Stomach (tissue), 9 donors: ENCODE data around the gene RERE. TPM values are rescaled to one million over a fixed set of nuclear protein-coding genes. Genes with fewer than 3 reads are reported as not detected.

Experiments used
- DNase-seq, 2 donors: peaks; one replicate each; pipeline versions ENCODE4 v3.0.0 to v3.0.0-alpha.2; 2013 to 2019
- H3K27ac ChIP-seq, 5 donors: fragments of 200-600 bp in 4 of 5; sonication (generic) in 4 of 5; one replicate each; pipeline ENCODE4 v1.5.1; 2013 to 2019; ENCODE audit warnings: mild to moderate bottlenecking in 1 of 5, moderate library complexity in 1 of 5
- H3K27me3 ChIP-seq, 3 donors: fragments of 200-600 bp; sonication (generic); one replicate each; pipeline ENCODE4 v1.5.1; 2017 to 2019; ENCODE audit warnings: mixed run types in 1 of 3
- H3K36me3 ChIP-seq, 4 donors: fragments of 200-600 bp; sonication (generic); 1 replicate in 3 of 4; 2 replicates in 1 of 4; pipeline ENCODE4 v1.5.1; 2016 to 2019
- H3K4me1 ChIP-seq, 4 donors: fragments of 200-600 bp; sonication (generic); one replicate each; pipeline ENCODE4 v1.5.1; 2016 to 2019
- H3K4me3 ChIP-seq, 4 donors: fragments of 200-600 bp; sonication (generic) in 3 of 4; one replicate each; pipeline ENCODE4 v1.5.1; 2016 to 2019; ENCODE audit warnings: mild to moderate bottlenecking in 1 of 4
- H3K9me3 ChIP-seq, 4 donors: fragments of 200-600 bp; sonication (generic); one replicate each; pipeline ENCODE4 v1.5.1; 2016 to 2019
- EP300 ChIP-seq: sonication (generic); formaldehyde crosslinking; IDR thresholded peaks from one replicate; pipeline ENCODE4 v1.6.1; 2017; ENCODE audit warnings: antibody characterized with exemption
- POLR2A ChIP-seq, 4 donors: fragments of 450-650 bp; IDR thresholded peaks; one replicate each; pipeline ENCODE4 v1.6.1; 2016; ENCODE audit warnings: antibody characterized with exemption in 4 of 4, control low read depth in 2 of 4, mild to moderate bottlenecking in 1 of 4, moderate library complexity in 1 of 4
- POLR2AphosphoS5 ChIP-seq, 3 donors: sonication (generic); formaldehyde crosslinking; IDR thresholded peaks; one replicate each; pipeline ENCODE4 v1.6.1; 2016; ENCODE audit warnings: antibody characterized with exemption in 3 of 3
- WGBS, 5 donors: extraction: QIAGEN DNeasy Blood & Tissue Kit in 3 of 5; methylation state at CpG; one replicate each; pipeline versions ENCODE4 v1.1.5 to v1.1.7; 2013 to 2018; 5-methylcytosine and 5-hydroxymethylcytosine counted together
- intact Hi-C: fragments of 100-400 bp; cut with DNase I; formaldehyde crosslinking; loops from one replicate; pipeline ENCODE4 v1.15.1; 2023; ENCODE audit warnings: low total_unique reads
- polyA plus RNA-seq, 3 donors: library from polyadenylated mRNA; stranded (reverse); fragments of 200-250 nt; gene quantifications; one replicate each; pipeline ENCODE4 v1.2.3, GENCODE V29; 2013
- total RNA-seq, 5 donors: library from RNA; depleted of rRNA; stranded (reverse); fragments of >200 nt; gene quantifications; one replicate each; pipeline versions ENCODE4 v1.1.0 to v1.2.3, GENCODE V29; 2014 to 2016
- TF ChIP-seq, protein P1 (sequence below), 7 experiments: fragments of 450-650 bp in 4 of 7; fragments of 200-600 bp in 3 of 7; sonication (generic) in 3 of 7; IDR thresholded peaks; one replicate each; pipeline ENCODE4 v1.5.1; 2016 to 2019; ENCODE audit warnings: antibody characterized with exemption in 7 of 7, control low read depth in 2 of 7, mild to moderate bottlenecking in 1 of 7
- donor health status: healthy with polysubstance abuse.
- donor health status: Bipolar disorder and iron deficiency.
- donor health status: healthy.

Gene RERE
- total and polyA plus RNA-seq, 8 donors, result 15.6 to 198 (median 79.3) TPM

DNA sequence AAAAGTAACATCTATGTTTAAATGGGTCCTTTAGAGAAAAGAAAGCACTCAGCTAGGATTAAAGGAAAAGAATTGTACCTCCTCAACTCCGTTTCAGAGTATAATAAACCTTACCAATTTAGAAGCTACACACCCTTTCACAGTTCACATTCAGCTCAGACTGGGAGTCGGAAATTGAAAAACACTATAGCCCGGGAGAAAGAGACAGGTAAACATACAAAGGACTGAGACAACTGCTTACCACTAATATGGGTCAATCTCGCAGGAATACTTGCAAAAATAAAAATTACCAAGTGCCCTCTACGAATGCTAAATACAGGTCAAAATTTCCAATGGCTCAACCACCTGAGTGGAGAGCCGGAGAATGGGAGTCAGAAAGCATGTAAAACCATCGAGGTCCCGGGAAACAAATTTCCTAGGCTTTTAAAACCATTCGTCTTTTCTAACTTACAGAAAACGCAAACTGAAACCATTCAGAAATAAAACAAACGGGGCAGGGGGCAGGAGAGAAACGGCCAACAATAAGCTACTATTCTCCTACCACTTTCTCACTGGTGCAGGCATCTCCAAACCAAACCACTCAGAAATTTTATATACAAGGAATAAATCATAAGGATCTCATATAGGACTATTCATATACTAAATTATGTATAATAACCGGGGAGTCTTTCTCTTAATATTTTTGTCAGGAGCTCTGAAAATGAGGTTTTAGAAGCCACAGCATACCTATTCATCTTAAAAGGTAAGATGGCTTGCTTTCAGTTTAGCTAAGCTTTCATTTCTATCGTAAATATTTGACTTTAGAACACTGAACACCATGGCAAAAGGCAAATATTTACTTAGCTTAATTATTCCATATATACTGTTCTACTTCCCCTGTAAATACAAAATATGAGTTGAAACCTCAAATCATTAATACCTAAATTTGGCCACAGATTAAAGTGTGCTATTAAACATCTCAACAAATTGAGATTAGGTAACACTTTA is 136.5 kb downstream of the RERE start:
- Histone ChIP-seq H3K36me3 (no peaks in the 10 kb centered on the region), H3K4me1 (peaks cover 19 to 58% (median 43%) of the 10 kb centered on the region in 4 donors), H3K4me3 (peak overlapping the region; percentile 23 to 40 (median 26)), H3K27ac (peak overlapping the region; percentile 61 to 83 (median 73)), H3K9me3 (no peaks in the 10 kb centered on the region), H3K27me3 (no peaks in the 10 kb centered on the region)
- 16 to 33% (median 24%) methylated on average over 14 of the region's 14 CpGs for WGBS, 5 donors
- peak in 1 of 2 donors; percentile 54 for DNase-seq
- no peak for TF ChIP-seq EP300
- TF ChIP-seq POLR2A (IDR thresholded peaks at IDR 0.05), result no peak
- TF ChIP-seq, protein P1, sequence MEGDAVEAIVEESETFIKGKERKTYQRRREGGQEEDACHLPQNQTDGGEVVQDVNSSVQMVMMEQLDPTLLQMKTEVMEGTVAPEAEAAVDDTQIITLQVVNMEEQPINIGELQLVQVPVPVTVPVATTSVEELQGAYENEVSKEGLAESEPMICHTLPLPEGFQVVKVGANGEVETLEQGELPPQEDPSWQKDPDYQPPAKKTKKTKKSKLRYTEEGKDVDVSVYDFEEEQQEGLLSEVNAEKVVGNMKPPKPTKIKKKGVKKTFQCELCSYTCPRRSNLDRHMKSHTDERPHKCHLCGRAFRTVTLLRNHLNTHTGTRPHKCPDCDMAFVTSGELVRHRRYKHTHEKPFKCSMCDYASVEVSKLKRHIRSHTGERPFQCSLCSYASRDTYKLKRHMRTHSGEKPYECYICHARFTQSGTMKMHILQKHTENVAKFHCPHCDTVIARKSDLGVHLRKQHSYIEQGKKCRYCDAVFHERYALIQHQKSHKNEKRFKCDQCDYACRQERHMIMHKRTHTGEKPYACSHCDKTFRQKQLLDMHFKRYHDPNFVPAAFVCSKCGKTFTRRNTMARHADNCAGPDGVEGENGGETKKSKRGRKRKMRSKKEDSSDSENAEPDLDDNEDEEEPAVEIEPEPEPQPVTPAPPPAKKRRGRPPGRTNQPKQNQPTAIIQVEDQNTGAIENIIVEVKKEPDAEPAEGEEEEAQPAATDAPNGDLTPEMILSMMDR (IDR thresholded peaks at IDR 0.05), result no peak
- TF ChIP-seq POLR2AphosphoS5 (IDR thresholded peaks at IDR 0.05), result no peak
- intact Hi-C loops, result no loop called here

DNA sequence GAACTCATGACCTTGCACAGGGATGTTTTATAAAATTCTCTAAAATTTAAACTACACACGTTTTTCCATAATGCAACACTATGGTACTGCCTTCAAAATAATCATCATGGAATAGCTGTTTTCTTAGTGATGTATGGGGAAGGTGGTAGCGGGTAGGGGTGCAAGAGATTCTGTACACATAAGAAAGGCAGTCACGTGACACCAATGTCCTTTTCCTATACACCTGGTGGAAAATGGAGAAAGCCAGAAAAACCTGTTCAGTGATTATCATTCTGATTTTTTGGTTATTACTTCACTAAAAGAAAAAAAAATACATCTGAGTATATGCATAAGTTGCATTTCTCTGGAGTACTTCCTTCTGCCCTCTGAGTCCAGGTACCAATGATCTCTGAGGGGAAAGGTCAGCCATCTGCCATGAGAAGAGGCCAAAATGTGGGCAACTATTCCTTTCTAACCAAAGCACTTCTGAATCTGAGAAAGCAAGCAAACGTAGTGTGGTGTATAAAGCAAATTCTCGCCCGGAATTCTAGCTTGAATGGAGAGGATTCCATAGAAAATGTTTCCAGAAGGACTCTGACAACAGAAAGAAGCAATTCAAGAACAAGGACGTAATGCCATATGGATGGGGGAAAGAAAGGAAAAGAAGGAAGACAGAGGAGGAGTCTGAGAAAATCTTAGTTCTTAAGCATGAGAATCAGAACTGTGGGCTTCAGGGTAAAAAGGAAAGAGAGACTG is 137.3 kb downstream of the RERE start:
- intact Hi-C loops, result no loop called here
- TF ChIP-seq, protein P1 (IDR thresholded peaks at IDR 0.05), result no peak
- TF ChIP-seq POLR2AphosphoS5 (IDR thresholded peaks at IDR 0.05) (no peak), EP300 (no peak), POLR2A (IDR thresholded peaks at IDR 0.05) (no peak)
- peaks cover 19 to 56% (median 39%) of the 10 kb centered on the region in 4 donors for H3K4me1 ChIP-seq
- no peaks in the 10 kb centered on the region for H3K36me3 ChIP-seq
- no peak for DNase-seq
- 33 to 56% (median 51%) methylated on average over 7 of the region's 7 CpGs for WGBS, 5 donors
- H3K4me3 ChIP-seq, result peak overlapping the region; percentile 23 to 40 (median 26)
- peak overlapping the region; percentile 44 to 83 (median 73) for H3K27ac ChIP-seq
- no peaks in the 10 kb centered on the region for H3K9me3 ChIP-seq
- H3K27me3 ChIP-seq, result no peaks in the 10 kb centered on the region

DNA sequence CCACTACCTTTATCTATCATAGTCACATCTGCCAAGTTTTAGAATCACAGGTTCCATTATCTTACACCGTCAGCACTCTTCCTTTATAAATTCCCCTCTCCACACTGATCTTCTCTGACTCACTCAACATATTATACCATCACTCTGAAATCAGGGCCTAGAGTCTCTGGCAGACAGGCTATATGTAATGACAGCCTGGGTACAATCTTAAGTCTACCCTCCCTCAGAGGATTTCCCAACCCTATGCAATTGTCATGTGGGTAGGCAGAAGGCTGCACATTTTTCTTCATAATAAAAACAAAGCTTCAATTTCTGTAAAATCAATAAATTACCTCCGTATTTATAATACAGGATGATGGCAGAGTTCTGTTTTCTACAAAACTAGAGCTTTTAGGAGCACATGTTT is 138.0 kb downstream of the RERE start:
- Histone ChIP-seq H3K4me3 (no peak overlapping the region), H3K9me3 (no peaks in the 10 kb centered on the region), H3K27me3 (no peaks in the 10 kb centered on the region), H3K27ac (peak overlapping the region in 4 of 5 donors; percentile 31 to 83 (median 74)), H3K4me1 (peaks cover 19 to 57% (median 41%) of the 10 kb centered on the region in 4 donors), H3K36me3 (no peaks in the 10 kb centered on the region)
- no peak for DNase-seq
- intact Hi-C loops, result no loop called here
- TF ChIP-seq, protein P1 (IDR thresholded peaks at IDR 0.05), result no peak
- no peak for TF ChIP-seq POLR2A (IDR thresholded peaks at IDR 0.05)
- no peak for TF ChIP-seq POLR2AphosphoS5 (IDR thresholded peaks at IDR 0.05)
- TF ChIP-seq EP300, result no peak
- WGBS, 5 donors, result 53 to 72% (median 62%) methylated on average over 2 of the region's 2 CpGs

DNA sequence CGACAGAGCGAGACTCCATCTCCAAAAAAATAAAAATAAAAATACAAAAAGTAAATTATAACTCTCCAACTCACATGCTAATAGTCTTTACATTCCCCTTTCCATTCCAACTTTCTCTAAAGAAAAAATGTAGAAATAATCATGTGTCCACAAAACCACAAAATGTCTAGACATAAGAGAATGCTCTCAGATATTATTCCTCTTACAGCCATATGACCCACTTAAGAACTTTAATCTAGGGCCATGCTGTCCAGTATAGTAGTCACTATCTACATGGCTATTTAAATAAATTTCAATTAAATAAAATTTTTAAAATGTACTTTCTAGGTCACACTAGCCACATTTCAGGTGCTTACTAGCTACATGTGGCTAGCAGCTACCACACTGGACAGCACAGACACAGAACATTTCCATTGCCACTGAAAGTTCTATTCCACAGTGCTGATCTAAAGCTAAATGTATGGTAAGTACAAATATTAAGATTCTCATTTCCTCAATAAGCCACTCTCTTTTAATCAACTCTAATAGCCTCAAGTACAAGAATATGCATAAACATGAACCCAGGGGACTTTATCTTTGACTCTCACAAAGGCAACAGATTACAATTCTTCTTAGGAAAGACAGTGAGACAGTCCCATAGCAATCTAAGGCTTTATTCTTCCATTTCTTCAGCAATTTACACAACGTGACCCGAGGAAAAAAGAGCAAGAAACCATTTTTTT is 138.6 kb downstream of the RERE start:
- intact Hi-C loops, result no loop called here
- Histone ChIP-seq H3K4me1 (peaks cover 19 to 59% (median 44%) of the 10 kb centered on the region in 4 donors), H3K27me3 (no peaks in the 10 kb centered on the region), H3K36me3 (no peaks in the 10 kb centered on the region), H3K4me3 (no peak overlapping the region), H3K9me3 (no peaks in the 10 kb centered on the region), H3K27ac (peak overlapping the region in 2 of 5 donors; percentile 73 to 83)
- DNase-seq, result no peak
- TF ChIP-seq, protein P1 (IDR thresholded peaks at IDR 0.05), result no peak
- TF ChIP-seq EP300 (no peak), POLR2AphosphoS5 (IDR thresholded peaks at IDR 0.05) (no peak), POLR2A (IDR thresholded peaks at IDR 0.05) (no peak)
- 70 to 81% (median 75%) methylated on average over 4 of the region's 4 CpGs for whole genome bisulfite sequencing, 5 donors
